GM19043 (cell line): ENCODE measurements around the gene SOX30.

Experiments
- ATAC-seq: cut with Tn5 transposase; IDR thresholded peaks from one replicate; pipeline ENCODE4 v1.9.1; 2021; ENCODE audit warnings: low read depth; ENCODE audit not compliant: unreplicated experiment

The SOX30 gene

GRCh38 chr5:157578079-157578780, 74.0 kb downstream of the SOX30 start:
- no peak for ATAC-seq

GRCh38 chr5:157576678-157577077, 75.6 kb downstream of the SOX30 start:
- ATAC-seq, result no peak
